Measurements from ENCODE around the gene OR10A7. TPM values are rescaled to one million over a fixed set of nuclear protein-coding genes. Genes with fewer than 3 reads are reported as not detected.
"Not testable (repeated sequence)": the region's sequence is repeated elsewhere in the genome, so short reads cannot be mapped to it uniquely, and the experiment has no call there.

OR10A7 gene
- total and polyA plus RNA-seq, 2 donors (not counting 3 experiments of a cell fraction or from before 2014, with no cell fraction given) = not detected

DNA sequence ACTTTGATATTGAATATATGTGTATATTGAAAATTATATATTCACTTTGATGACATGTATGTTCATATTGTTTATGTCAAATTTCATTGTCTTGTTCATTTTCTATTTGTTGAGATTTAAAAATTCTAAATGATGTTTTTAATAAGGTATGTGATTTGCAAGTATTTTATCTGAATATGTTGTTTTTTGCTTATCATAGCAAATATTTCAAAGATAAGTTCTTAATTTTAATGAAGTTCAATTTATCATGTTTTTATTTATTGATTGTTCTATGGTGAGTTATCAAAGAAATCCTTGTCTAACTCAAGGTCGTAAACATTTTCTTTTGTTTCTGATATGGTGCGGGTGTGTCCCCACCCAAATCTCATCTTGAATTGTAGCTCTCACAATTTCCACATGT is 49.4 kb upstream of the OR10A7 start:
- POLR2A ChIA-PET = no interaction called here
- no peak for DNase-seq (ENCODE audit: low read depth, low spot score)
- Histone ChIP-seq H3K27ac (ENCODE audit: insufficient read depth, low read depth, low read length) (no peak overlapping the region), H4K20me1 (replicated peaks; ENCODE audit: control insufficient read depth, extremely low read depth, insufficient read depth, low read length) (no peaks in the 10 kb centered on the region), H3K4me1 (ENCODE audit: control insufficient read depth, extremely low read depth, insufficient read depth, low read length) (no peaks in the 10 kb centered on the region), H3K9me1 (replicated peaks; ENCODE audit: control insufficient read depth, extremely low read depth, insufficient read depth, low read length) (no peaks in the 10 kb centered on the region), H3K9me3 (replicated peaks; ENCODE audit: control insufficient read depth, insufficient read depth, low read length) (no peaks in the 10 kb centered on the region), H2AFZ (ENCODE audit: low read depth, low read length) (no peak overlapping the region), H3K4me2 (ENCODE audit: insufficient read depth, low read length) (no peak overlapping the region), H3K27me3 (ENCODE audit: control insufficient read depth in 2 of 2, insufficient read depth in 2 of 2, low read length in 2 of 2) (no peaks in the 10 kb centered on the region), H3K79me2 (ENCODE audit: control insufficient read depth, insufficient read depth, low read length) (no peaks in the 10 kb centered on the region), H3K9ac (replicated peaks; ENCODE audit: extremely low read depth, insufficient read depth, low read length) (no peak overlapping the region), H3K36me3 (ENCODE audit: control insufficient read depth in 2 of 2, extremely low read depth in 1 of 2, insufficient read depth in 2 of 2, low read length in 2 of 2) (no peaks in the 10 kb centered on the region), H3K4me3 (replicated peaks in 1 of 3; ENCODE audit: insufficient read depth in 1 of 3, low read depth in 1 of 3, low read length in 3 of 3) (no peak overlapping the region)
- no peak for FAIRE-seq
- dilution Hi-C loops (cut with MboI; ENCODE audit: extremely low pct_ligation_motif_present, low sequenced_read_pairs) = no loop called here
- CTCF ChIA-PET = no interaction called here
- no peak for TF ChIP-seq FOS (IDR thresholded peaks at IDR 0.05; ENCODE audit: borderline replicate concordance, insufficient read depth, low read length)
- TF ChIP-seq POLR2A (IDR thresholded peaks at IDR 0.05; ENCODE audit: low read depth, low read length) = no peak
- TF ChIP-seq POLR2AphosphoS5 (IDR thresholded peaks at IDR 0.05; ENCODE audit: insufficient read depth, low read depth, low read length) = no peak
- TF ChIP-seq GATA2 (IDR thresholded peaks at IDR 0.05; ENCODE audit: insufficient read depth, insufficient read length, low read depth, low read length) = no peak
- TF ChIP-seq CTCF (IDR thresholded peaks at IDR 0.05; ENCODE audit: extremely low read depth in 1 of 2, insufficient read depth in 1 of 2, low read depth in 1 of 2, low read length in 2 of 2) = no peak
- TF ChIP-seq EZH2 (IDR thresholded peaks at IDR 0.05; ENCODE audit: borderline replicate concordance, low read depth, low read length, severe bottlenecking) = no peak
- no peak for TF ChIP-seq MYC (IDR thresholded peaks at IDR 0.05; ENCODE audit: low read depth, low read length)
- TF ChIP-seq, protein P1, sequence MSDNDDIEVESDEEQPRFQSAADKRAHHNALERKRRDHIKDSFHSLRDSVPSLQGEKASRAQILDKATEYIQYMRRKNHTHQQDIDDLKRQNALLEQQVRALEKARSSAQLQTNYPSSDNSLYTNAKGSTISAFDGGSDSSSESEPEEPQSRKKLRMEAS (IDR thresholded peaks at IDR 0.05; ENCODE audit: insufficient read depth, insufficient read length) = no peak
- no peak for TF ChIP-seq JUN (IDR thresholded peaks at IDR 0.05; ENCODE audit: borderline replicate concordance, insufficient read depth, insufficient read length, low read depth)
- intact Hi-C loops (cut with micrococcal nuclease) = no loop called here
- no TSS peak for BruUV-seq (replicated peaks)

GRCh38 chr12:55171846-55172245 is 49.0 kb upstream of the OR10A7 start:
- H3K27me3 ChIP-seq (ENCODE audit: control insufficient read depth in 2 of 2, insufficient read depth in 2 of 2, low read length in 2 of 2); H3K4me3 ChIP-seq (replicated peaks in 1 of 3; ENCODE audit: insufficient read depth in 1 of 3, low read depth in 1 of 3, low read length in 3 of 3); intact Hi-C loops (cut with micrococcal nuclease); DNase-seq (ENCODE audit: low read depth, low spot score); H3K36me3 ChIP-seq (ENCODE audit: control insufficient read depth in 2 of 2, extremely low read depth in 1 of 2, insufficient read depth in 2 of 2, low read length in 2 of 2); H4K20me1 ChIP-seq (replicated peaks; ENCODE audit: control insufficient read depth, extremely low read depth, insufficient read depth, low read length); H3K4me1 ChIP-seq (ENCODE audit: control insufficient read depth, extremely low read depth, insufficient read depth, low read length); POLR2A ChIA-PET; BruUV-seq (replicated peaks); H3K9ac ChIP-seq (replicated peaks; ENCODE audit: extremely low read depth, insufficient read depth, low read length); H2AFZ ChIP-seq (ENCODE audit: low read depth, low read length); dilution Hi-C loops (cut with MboI; ENCODE audit: extremely low pct_ligation_motif_present, low sequenced_read_pairs); H3K27ac ChIP-seq (ENCODE audit: insufficient read depth, low read depth, low read length); H3K9me1 ChIP-seq (replicated peaks; ENCODE audit: control insufficient read depth, extremely low read depth, insufficient read depth, low read length); FAIRE-seq; CTCF ChIA-PET; H3K4me2 ChIP-seq (ENCODE audit: insufficient read depth, low read length); H3K9me3 ChIP-seq (replicated peaks; ENCODE audit: control insufficient read depth, insufficient read depth, low read length); H3K79me2 ChIP-seq (ENCODE audit: control insufficient read depth, insufficient read depth, low read length): not testable (repeated sequence)

Measured in endothelial cell of umbilical vein (primary cell).